Kasumi-1 (cell line): ENCODE results near the gene ETV5.

ENCODE experiments used
- DNase-seq, 2 experiments: peaks; one replicate each; lab custom pipeline; 2025; lab: John Stamatoyannopoulos, UW

Gene ETV5

GRCh38 chr3:186095561-186096081 is 13.3 kb downstream of the ETV5 start:
- peak; percentile 64 to 65 for DNase-seq

- DNase-seq = no peak
Observed at GRCh38 chr3:186094696-186095425, 14.0 kb downstream of the ETV5 start.

DNA sequence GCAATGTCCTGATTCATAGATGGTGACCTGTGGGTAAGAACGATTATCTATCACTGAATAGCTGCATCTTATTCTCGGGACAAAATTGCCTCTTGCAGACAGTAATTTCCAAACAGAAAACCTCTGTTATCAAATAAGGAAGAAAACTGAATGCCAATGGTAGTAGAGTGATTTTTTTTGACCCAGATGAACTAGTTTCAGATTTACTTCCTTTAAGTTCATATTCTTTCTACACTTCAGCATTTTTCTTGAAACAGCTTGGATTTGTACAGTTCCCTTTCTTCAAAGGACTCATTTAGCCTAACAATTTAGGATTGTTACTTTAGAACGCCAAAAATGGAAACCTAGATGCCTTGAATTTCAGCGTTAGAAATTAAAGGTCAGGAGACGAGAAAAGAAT is 14.6 kb downstream of the ETV5 start:
- no peak for DNase-seq

- DNase-seq = no peak
Observed at GRCh38 chr3:186093271-186093900, 15.5 kb downstream of the ETV5 start.

DNA sequence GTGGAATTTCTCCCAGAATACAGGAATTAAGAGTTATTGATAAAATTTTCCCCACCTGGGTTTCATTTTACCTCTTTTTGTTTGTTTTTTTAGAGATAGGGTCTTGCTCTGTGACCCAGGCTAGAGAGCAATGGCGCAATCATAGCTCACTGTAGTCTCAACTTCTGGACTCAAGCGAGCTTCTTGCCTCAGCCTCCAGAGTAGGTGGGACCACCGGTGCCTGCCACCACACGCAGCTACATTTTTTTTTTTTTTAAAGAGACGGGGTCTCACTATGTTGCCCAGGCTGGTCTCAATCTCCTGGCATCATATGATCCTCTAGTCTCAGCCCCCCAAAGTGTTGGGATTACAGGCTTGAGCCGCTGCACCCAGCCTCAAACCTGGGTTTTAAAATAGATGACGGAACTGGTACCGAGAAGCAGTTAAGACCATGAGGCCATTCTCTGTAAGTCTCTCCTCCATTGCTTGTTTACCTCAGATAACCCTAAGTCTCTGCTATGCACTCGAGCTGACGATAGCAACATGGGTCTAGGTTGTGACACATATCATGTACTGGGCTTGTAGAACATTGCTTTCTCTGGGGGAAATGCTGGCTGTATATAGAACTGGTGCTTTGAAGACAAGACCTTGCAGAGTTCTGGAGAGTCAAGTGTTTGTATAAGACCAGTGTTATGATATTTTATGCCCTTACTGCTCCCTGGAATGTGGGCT is 16.4 kb downstream of the ETV5 start:
- no peak for DNase-seq

- no peak for DNase-seq
Observed at GRCh38 chr3:186090901-186091300, 18.0 kb downstream of the ETV5 start.

DNA sequence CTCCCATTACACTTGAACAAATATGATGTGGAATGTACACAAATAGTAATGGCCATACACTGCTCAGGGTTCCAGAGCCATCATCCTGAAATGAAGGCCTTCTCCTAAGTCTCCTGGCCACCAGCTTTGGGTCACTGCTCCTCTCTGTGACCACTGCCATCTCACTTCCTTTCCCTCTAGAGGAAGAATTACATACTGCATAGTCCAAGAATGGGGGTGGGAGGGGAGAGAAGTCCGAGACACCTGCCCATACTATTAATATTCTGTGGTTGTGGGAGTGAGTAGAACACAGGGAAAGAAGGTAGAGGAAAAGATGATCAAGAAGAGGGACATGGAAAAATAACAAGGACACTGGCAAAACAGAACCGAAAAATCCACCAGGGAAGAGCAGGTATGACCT is 20.6 kb downstream of the ETV5 start:
- DNase-seq = no peak

GRCh38 chr3:186084264-186084663 is 24.6 kb downstream of the ETV5 start:
- DNase-seq = no peak

DNA sequence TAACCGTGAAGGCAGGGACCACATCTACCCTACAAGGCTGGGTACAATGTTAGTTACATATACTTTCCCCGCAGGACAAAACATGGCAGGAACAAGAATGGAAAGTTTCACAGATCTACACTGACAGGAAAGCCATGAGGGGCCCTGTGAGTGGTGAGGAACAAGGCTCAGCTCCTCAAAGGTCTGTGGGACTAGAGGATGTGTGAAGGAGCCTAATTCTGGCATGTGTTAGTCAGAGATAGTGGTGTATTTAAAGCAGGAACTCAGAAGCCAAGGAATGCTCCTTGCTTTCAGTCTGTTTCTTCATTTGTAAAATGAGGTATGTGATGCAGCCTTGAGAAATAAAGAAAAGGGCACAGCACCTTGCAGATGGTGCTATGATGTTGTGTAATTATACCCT is 25.1 kb downstream of the ETV5 start:
- DNase-seq = peak in 1 of 2 experiments; percentile 13

DNA sequence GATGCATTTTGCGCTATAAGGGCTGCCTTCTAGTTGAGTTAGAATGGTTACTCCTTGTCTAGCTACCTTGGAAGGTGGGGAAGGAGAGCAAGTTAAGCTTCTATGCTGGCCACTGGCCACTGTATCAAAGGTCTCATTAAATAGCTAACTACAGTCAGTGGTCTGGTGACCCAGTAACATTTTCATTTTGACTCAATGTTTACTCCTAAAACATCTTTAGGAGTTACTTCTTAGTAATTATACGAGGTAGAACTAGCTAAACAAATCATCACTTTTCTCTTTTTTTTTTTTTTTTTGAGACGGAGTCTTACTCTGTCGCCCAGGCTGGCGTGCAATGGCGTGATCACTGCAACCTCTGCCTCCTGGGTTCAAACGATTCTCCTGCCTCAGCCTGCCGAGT is 26.7 kb downstream of the ETV5 start:
- no peak for DNase-seq

DNA sequence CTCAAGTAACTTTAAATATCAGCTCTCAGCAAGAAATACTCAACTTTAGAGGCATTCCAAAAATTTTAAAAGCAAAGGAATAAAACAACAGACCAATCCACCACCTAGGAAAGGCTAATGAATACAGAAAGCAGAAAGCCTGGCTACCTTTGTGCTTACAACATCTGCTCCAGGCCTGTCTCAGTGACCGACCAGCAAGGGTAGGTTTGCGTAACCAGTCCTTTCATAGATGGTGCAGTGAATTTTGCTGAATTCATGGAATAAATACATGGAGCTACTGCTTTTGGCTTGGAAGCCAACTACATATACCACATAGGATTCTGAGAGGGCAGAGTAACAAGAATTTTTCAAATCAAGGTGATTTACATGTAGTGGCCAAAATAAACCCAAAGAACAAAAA is 27.2 kb downstream of the ETV5 start:
- DNase-seq = no peak

- DNase-seq = no peak
Observed at GRCh38 chr3:186080849-186081438, 27.9 kb downstream of the ETV5 start.

DNA sequence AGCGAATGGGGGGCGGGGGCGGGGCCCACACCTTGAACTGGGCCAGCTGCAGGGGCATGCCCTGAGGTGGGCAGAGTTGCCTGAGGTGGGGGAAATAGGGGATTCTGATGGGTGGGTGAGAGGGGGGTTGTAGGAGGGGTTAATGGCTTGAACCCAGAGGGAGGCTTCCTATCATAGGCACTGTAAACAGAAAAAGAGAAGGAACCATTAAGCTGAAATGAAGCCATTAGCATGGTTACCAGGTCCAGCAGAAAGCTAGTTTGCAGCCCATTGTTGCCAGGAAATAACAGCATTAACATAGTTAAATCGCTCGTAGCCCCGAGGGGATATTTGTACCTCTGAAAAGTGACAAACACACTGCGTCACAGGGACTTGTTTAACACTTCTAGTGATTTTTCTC is 29.0 kb downstream of the ETV5 start:
- DNase-seq = no peak

DNA sequence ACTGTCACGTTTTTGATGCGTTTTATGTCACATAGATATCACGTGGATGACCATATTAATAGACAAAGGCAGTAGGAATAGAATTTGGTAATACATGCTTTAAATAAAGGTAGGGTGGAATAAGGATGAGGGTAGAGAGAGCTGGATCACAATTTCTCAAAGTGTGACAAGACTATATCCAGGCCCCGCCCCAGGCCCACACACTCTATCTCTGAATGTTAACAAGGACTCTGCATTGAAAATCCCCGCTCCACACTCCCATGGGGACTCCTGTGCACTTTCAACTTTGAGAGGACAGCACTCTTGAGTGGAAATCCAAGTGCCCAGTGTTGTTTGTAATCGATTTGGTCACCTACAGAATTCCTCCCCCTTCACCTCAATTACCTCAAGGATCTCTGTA is 31.4 kb downstream of the ETV5 start:
- no peak for DNase-seq

DNA sequence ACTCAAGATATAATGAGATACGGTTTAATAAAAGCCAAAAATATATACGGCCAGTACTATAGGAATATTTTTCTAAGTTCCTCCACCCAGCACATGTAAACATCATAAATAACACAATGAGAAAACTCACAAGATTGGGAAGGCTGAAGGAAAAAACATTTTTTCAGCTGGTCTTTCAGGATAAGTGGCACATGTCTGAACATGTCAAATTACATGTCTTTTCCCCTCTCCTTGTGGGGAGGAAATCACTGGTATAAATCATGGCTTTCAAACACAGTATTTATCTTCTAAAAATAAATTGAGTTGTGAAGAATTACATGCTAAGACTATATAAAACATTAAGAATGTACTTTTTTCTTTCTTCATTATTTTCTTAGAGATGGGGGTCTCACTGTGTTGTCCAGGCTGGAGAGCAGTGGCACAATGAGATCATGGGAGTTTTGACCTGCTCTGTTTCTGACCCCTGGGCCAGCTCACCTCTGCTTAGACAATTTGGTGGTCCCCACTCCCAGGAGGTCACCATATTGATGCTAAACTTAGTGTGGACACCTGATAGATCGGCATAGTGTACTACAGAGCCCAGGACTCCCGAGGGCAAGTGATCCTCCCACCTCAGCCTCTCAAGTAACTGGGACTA is 32.8 kb downstream of the ETV5 start:
- no peak for DNase-seq

DNA sequence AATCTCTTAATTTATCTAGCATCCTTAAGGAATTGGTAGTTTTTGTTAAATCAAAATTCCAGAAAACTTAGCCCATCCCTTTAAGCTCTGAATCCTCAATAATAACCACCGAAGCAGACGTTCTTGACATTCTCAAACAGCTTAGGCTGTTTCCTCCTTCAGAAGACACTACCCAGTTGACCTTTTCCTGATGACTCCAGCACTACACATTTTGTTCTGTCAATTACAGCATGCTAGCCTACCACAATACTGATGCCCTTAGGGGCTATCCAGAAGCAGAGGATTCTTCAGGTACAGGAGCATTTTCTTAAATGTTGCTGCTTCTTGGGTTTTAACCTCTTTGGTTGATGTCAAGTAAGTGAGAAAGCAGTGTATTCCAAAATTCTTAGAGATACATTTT is 33.4 kb downstream of the ETV5 start:
- no peak for DNase-seq

GRCh38 chr3:186073641-186074040 is 35.2 kb downstream of the ETV5 start:
- DNase-seq = no peak

- DNase-seq = no peak
Observed at GRCh38 chr3:186070996-186071395, 37.9 kb downstream of the ETV5 start.

GRCh38 chr3:186070550-186070949 is 38.3 kb downstream of the ETV5 start:
- no peak for DNase-seq

- no peak for DNase-seq
Observed at GRCh38 chr3:186070133-186070532, 38.8 kb downstream of the ETV5 start.

- DNase-seq = no peak
Observed at GRCh38 chr3:186069199-186069598, 39.7 kb downstream of the ETV5 start.

- DNase-seq = no peak
Observed at GRCh38 chr3:186068243-186068552, 40.7 kb downstream of the ETV5 start.
